ENCODE results near the gene MYO1D. TPM values are rescaled to one million over a fixed set of nuclear protein-coding genes. Genes with fewer than 3 reads are reported as not detected.

MYO1D gene
- total RNA-seq, 1 experiment from 2014 or later: 35.7 TPM

DNA sequence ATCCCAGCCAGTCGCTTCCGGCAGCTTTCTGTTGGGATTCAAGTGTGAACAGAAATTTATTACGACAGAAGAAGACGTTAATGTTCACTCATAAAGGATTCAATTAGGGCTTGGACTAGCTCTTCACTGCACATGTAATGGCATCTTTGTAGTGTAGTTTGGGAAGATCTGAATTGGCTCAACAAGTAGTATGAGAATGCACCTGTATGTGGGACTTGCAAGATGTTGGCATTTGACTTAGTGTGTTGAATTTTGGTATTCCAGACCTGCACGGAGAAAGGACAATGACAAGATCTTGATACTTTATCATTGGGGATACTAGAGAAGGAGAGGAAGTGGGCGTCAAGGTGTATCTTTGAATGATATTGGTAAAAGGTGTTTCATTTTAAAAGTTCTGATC is 431.4 kb downstream of the MYO1D start:
- peak overlapping the region; percentile 93 for H3K9ac ChIP-seq (ENCODE audit: low read length)
- no peaks in the 10 kb centered on the region for H3K9me3 ChIP-seq (ENCODE audit: control insufficient read depth in 1 of 2, insufficient read depth in 1 of 2, low read depth in 1 of 2, low read length in 2 of 2)
- no peak for TF ChIP-seq POLR2AphosphoS5 (IDR thresholded peaks at IDR 0.05; ENCODE audit: low read depth, low read length)
- no peak for TF ChIP-seq EZH2phosphoT487 (IDR thresholded peaks at IDR 0.05; ENCODE audit: borderline replicate concordance)
- no peak for TF ChIP-seq ZNF274 (IDR thresholded peaks at IDR 0.05; ENCODE audit: low read depth, low read length)
- no peak for TF ChIP-seq TCF7L2 (IDR thresholded peaks at IDR 0.05; ENCODE audit: borderline replicate concordance, extremely low read depth, insufficient read depth, insufficient read length)
- TF ChIP-seq RAD21 (IDR thresholded peaks at IDR 0.05; ENCODE audit: low read depth): no peak
- TF ChIP-seq ZFX (IDR thresholded peaks at IDR 0.05): no peak
- TF ChIP-seq FOSL1 (IDR thresholded peaks at IDR 0.05; ENCODE audit: low read depth): no peak
- TF ChIP-seq EZH2 (IDR thresholded peaks at IDR 0.05): no peak
- TF ChIP-seq, protein P1, sequence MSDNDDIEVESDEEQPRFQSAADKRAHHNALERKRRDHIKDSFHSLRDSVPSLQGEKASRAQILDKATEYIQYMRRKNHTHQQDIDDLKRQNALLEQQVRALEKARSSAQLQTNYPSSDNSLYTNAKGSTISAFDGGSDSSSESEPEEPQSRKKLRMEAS (IDR thresholded peaks at IDR 0.05): no peak
- no peak for TF ChIP-seq JUND (IDR thresholded peaks at IDR 0.05)
- TF ChIP-seq, protein P2, sequence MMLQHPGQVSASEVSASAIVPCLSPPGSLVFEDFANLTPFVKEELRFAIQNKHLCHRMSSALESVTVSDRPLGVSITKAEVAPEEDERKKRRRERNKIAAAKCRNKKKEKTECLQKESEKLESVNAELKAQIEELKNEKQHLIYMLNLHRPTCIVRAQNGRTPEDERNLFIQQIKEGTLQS (IDR thresholded peaks at IDR 0.05): no peak
- ATAC-seq: no peak
- peak overlapping the region; percentile 88 for H3K27ac ChIP-seq (ENCODE audit: low read depth, low read length)
- H3K4me1 ChIP-seq (ENCODE audit: control insufficient read depth in 1 of 2, insufficient read depth in 2 of 2, low read length in 2 of 2): peaks cover 11 to 22% of the 10 kb centered on the region in 2 experiments; a peak in 3 of 4 replicates
- POLR2A ChIA-PET: no interaction called here
- no peaks in the 10 kb centered on the region for H3K9me2 ChIP-seq (ENCODE audit: insufficient read depth)
- BruUV-seq (replicated peaks): TSS peak; percentile 55
- CTCF ChIA-PET: interaction anchor here (1.3 to 3.9 kb wide), 2 partner anchors 17 to 192 kb away, joined by 4 to 30 read pairs; no protein-coding TSS in a partner anchor
- H2AFZ ChIP-seq (ENCODE audit: low read depth, low read length, poor library complexity, severe bottlenecking): no peak overlapping the region
- H3K4me3 ChIP-seq (replicated peaks in 1 of 2; ENCODE audit: low read depth in 1 of 2, low read length in 2 of 2): peak overlapping the region; percentile 58 to 96
- peaks cover 9% of the 10 kb centered on the region; the same call in 1 of the 2 replicates for H4K20me1 ChIP-seq (ENCODE audit: insufficient read depth)
- H3K27me3 ChIP-seq (ENCODE audit: insufficient read depth, low read length): no peaks in the 10 kb centered on the region
- peaks cover 25 to 31% of the 10 kb centered on the region in 2 experiments; a peak in 3 of 4 replicates for H3K36me3 ChIP-seq (ENCODE audit: control insufficient read depth in 1 of 2, insufficient read depth in 2 of 2, low read length in 2 of 2)
- peak overlapping the region; percentile 89 for H3K4me2 ChIP-seq (ENCODE audit: low read length)
- intact Hi-C loops (cut with micrococcal nuclease): no loop called here
- no peak for DNase-seq (ENCODE audit: low read depth, low spot score)
- peaks cover 62% of the 10 kb centered on the region for H3K79me2 ChIP-seq (ENCODE audit: insufficient read depth, low read length)
- RAD21 ChIA-PET (ENCODE audit: low non-redundant PET in 1 of 2, low total read pairs in 2 of 2, uncharacterized antibody in 2 of 2, unreplicated experiment in 2 of 2): no interaction called here

DNA sequence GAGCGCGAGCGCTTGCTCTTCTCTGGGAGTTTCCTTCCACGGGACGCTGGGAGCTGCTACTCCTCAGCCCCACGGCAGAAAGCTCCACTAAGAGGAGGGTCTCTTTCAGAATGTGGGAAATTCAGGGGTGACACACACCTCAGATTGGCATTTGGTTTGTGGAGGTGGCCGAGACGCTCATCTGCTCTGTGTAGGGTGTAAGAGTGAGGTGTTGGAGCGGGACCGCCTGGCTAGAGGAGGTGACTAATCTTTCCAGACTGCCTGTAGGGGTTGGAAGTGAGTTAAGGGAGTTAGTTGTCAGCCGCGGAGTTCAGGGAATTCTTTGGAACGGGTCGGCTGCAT is 431.9 kb downstream of the MYO1D start:
- TF ChIP-seq JUND (IDR thresholded peaks at IDR 0.05): no peak
- TF ChIP-seq SRF (IDR thresholded peaks at IDR 0.05; ENCODE audit: low read depth): no peak
- no peak for TF ChIP-seq YY1 (IDR thresholded peaks at IDR 0.05; ENCODE audit: extremely low read depth, insufficient replicate concordance, low read depth, low read length)
- no peak for TF ChIP-seq EZH2phosphoT487 (IDR thresholded peaks at IDR 0.05; ENCODE audit: borderline replicate concordance)
- TF ChIP-seq, protein P3, sequence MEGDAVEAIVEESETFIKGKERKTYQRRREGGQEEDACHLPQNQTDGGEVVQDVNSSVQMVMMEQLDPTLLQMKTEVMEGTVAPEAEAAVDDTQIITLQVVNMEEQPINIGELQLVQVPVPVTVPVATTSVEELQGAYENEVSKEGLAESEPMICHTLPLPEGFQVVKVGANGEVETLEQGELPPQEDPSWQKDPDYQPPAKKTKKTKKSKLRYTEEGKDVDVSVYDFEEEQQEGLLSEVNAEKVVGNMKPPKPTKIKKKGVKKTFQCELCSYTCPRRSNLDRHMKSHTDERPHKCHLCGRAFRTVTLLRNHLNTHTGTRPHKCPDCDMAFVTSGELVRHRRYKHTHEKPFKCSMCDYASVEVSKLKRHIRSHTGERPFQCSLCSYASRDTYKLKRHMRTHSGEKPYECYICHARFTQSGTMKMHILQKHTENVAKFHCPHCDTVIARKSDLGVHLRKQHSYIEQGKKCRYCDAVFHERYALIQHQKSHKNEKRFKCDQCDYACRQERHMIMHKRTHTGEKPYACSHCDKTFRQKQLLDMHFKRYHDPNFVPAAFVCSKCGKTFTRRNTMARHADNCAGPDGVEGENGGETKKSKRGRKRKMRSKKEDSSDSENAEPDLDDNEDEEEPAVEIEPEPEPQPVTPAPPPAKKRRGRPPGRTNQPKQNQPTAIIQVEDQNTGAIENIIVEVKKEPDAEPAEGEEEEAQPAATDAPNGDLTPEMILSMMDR (IDR thresholded peaks at IDR 0.05 in 2 of 3, conservative IDR thresholded peaks at IDR 0.05 in 1 of 3; ENCODE audit: borderline replicate concordance in 1 of 3, insufficient read depth in 1 of 3, low read depth in 2 of 3, low read length in 2 of 3): no peak
- TF ChIP-seq CEBPB (IDR thresholded peaks at IDR 0.05; ENCODE audit: low read depth): no peak
- no peak for TF ChIP-seq ZFX (IDR thresholded peaks at IDR 0.05)
- TF ChIP-seq TCF7L2 (IDR thresholded peaks at IDR 0.05; ENCODE audit: borderline replicate concordance, extremely low read depth, insufficient read depth, insufficient read length): no peak
- TF ChIP-seq CBX3 (IDR thresholded peaks at IDR 0.05; ENCODE audit: low read depth): no peak
- TF ChIP-seq, protein P2 (IDR thresholded peaks at IDR 0.05): no peak
- TF ChIP-seq, protein P1 (IDR thresholded peaks at IDR 0.05): no peak
- TF ChIP-seq EGR1 (IDR thresholded peaks at IDR 0.05; ENCODE audit: low read depth): no peak
- TF ChIP-seq RAD21 (IDR thresholded peaks at IDR 0.05; ENCODE audit: low read depth): no peak
- peak overlapping the region; percentile 93 for H3K9ac ChIP-seq (ENCODE audit: low read length)
- peak overlapping the region; percentile 89 for H3K4me2 ChIP-seq (ENCODE audit: low read length)
- peaks cover 24 to 31% of the 10 kb centered on the region in 2 experiments; a peak in 3 of 4 replicates for H3K36me3 ChIP-seq (ENCODE audit: control insufficient read depth in 1 of 2, insufficient read depth in 2 of 2, low read length in 2 of 2)
- peak overlapping the region; percentile 88 for H3K27ac ChIP-seq (ENCODE audit: low read depth, low read length)
- no peaks in the 10 kb centered on the region for H3K27me3 ChIP-seq (ENCODE audit: insufficient read depth, low read length)
- no peak for DNase-seq (ENCODE audit: low read depth, low spot score)
- peaks cover 9% of the 10 kb centered on the region; the same call in 1 of the 2 replicates for H4K20me1 ChIP-seq (ENCODE audit: insufficient read depth)
- RAD21 ChIA-PET (ENCODE audit: low non-redundant PET in 1 of 2, low total read pairs in 2 of 2, uncharacterized antibody in 2 of 2, unreplicated experiment in 2 of 2): no interaction called here
- POLR2A ChIA-PET: no interaction called here
- intact Hi-C loops (cut with micrococcal nuclease): no loop called here
- CTCF ChIA-PET: interaction anchor here (1.3 to 3.9 kb wide), 2 partner anchors 17 to 192 kb away, joined by 4 to 30 read pairs; no protein-coding TSS in a partner anchor
- peaks cover 11 to 22% of the 10 kb centered on the region in 2 experiments; a peak in 3 of 4 replicates for H3K4me1 ChIP-seq (ENCODE audit: control insufficient read depth in 1 of 2, insufficient read depth in 2 of 2, low read length in 2 of 2)
- no peaks in the 10 kb centered on the region for H3K9me3 ChIP-seq (ENCODE audit: control insufficient read depth in 1 of 2, insufficient read depth in 1 of 2, low read depth in 1 of 2, low read length in 2 of 2)
- peak overlapping the region; percentile 58 to 96 for H3K4me3 ChIP-seq (replicated peaks in 1 of 2; ENCODE audit: low read depth in 1 of 2, low read length in 2 of 2)
- peak; percentile 28 for ATAC-seq
- peaks cover 57% of the 10 kb centered on the region for H3K79me2 ChIP-seq (ENCODE audit: insufficient read depth, low read length)
- no TSS peak for BruUV-seq (replicated peaks)
- no peak overlapping the region for H2AFZ ChIP-seq (ENCODE audit: low read depth, low read length, poor library complexity, severe bottlenecking)
- no peaks in the 10 kb centered on the region for H3K9me2 ChIP-seq (ENCODE audit: insufficient read depth)

Measured in HCT116 (cell line).